Fibroblast of skin of right quadriceps (primary cell): ENCODE data around the gene CD7.
"Not testable (repeated sequence)": the region's sequence is repeated elsewhere in the genome, so short reads cannot be mapped to it uniquely, and the experiment has no call there.

Experiments used
- DNase-seq: peaks from one replicate; pipeline ENCODE4 v3.0.0-alpha.2; 2013

CD7 gene

DNA sequence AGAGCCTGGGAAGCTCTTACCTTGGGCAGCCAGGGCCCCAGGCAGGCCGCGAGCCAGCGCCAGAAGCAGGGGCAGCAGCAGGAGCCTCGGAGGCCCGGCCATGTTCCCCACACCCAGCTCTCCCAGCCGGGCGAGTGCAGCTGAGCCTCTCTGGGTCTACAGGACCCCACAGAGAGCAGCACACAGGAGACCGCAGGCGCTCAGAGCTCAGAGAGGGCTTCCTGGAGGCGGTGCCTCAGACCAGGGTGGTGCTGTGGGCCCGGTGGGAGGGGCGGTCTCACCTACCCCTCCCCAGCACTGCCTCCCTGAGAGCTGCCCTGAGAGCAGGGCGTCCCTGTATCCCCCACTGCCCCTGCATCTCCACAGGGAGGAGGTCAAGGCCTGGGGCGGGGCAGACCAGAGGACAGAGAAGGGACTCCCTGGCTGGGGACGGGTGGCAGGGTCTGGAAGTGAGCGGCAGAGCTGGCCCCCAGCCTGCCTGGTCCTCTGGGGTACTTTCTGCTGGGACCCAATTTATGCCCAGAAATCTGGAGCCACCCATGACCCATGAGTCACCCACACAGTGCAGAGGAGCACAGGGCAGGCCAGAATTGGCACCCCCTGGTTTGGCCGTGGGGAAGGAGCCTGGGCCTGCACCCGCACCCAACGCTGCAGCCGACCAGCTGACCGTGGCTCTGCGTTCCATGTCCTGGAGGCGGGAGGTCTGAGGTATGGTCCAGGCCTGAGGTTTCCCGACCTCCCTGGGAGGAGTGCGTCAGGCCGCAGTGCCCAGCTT lies at the start of gene CD7:
TSS of gene CD7 (minus strand) at position 215 of the 775 bp plus-strand sequence. CDS start at position 102, 113 bp downstream.
- no peak for DNase-seq

DNA sequence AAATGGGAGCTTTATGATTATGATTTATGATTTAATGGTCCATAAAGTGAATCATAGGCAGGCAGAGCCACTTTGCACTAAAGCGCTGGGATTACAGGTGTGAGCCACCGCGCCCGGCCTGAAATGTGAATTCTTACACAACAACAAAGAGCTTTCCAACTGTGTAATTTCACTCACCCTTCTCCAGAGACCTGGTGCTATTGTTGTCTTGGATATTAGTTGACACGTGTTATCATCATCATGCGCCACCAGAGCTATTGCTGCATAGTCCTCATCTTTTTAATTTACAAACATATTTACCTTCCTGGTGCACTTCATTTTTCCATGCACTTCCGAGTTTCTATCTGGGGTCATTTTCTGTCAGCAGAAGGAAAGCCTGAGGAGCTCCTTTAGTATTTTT lies 49.3 kb upstream of the CD7 start:
- no peak for DNase-seq

- DNase-seq = no peak
Observed at GRCh38 chr17:82365606-82366295, 48.3 kb upstream of the CD7 start.

- DNase-seq = no peak
Observed at GRCh38 chr17:82361885-82362633, 44.7 kb upstream of the CD7 start.

DNA sequence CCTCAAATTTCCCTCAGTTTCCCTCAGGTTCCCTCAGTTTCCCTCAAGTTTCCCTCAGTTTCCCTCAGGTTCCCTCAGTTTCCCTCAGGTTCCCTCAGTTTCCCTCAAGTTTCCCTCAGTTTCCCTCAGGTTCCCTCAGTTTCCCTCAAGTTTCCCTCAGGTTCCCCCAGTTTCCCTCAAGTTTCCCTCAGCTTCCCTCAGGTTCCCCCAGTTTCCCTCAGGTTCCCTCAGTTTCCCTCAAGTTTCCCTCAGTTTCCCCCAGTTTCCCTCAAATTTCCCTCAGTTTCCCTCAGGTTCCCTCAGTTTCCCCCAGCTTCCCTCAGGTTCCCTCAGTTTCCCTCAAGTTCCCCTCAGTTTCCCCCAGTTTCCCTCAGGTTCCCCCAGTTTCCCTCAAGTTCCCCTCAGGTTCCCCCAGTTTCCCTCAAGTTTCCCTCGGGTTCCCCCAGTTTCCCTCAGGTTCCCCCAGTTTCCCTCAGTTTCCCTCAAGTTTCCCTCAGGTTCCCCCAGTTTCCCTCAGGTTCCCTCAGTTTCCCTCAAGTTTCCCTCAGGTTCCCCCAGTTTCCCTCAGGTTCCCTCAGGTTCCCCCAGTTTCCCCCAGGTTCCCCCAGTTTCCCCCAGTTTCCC lies 42.2 kb upstream of the CD7 start:
- not testable (repeated sequence) for DNase-seq

- DNase-seq = peak; percentile 9
Observed at GRCh38 chr17:82358465-82359350, 41.3 kb upstream of the CD7 start, which contains the start of gene TEX19. TSS of gene TEX19 (plus strand) at chr17:82359247. CDS start at chr17:82362151, 2,904 bp downstream.

DNA sequence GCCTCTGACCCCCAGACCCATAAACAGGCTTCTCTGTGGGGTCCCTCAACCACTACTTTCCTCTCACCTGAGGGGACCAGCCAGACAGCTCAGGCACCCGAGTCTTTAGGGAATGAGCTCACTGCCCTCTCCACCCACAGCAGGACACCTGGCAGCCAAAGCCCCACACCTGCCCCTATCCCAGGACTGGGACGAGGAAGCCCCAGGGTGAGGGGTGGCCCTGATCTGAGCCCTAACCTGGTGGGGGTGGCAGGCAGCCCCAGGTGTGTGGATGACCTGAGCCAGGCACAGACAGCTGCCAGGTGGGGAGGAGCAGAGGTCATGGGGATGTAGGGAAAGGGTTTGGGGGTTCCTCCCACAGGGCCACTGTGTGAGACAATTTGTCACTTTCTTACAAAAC lies 40.0 kb upstream of the CD7 start:
- DNase-seq = no peak

GRCh38 chr17:82356845-82357355 lies 39.5 kb upstream of the CD7 start:
- no peak for DNase-seq

DNA sequence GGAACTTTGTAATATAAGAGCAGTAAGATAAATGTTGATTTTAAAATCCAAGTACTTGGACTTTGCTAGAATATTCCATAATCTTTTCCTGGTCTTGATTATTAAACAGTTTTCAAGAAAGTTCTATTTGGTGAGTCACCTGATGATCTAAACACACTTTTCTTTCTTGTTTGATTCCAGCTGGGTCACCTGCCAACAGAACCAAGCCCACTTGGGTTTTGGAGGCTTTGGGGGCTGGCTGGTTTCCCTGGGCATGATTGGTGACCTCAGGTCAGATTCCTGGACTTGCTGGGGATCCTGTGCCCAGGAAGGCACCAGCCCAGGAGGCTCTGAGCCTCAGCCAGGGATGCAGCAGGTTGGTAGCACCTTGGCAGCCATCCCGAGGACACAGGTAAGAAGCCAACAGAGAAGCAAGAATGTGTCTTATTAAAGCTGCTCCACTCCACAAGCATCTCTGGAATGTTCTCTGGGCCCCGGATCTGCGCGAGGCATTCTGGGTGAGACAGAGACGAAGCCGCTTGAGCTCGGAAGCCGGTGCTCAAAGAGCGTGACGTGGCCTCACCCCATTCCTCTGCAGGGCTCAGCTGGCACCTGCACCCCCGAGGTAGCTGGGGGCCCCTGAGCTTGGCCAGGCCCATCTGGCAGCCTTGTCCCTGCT lies 38.5 kb upstream of the CD7 start:
- DNase-seq = peak; percentile 32

- DNase-seq = no peak
Observed at GRCh38 chr17:82354804-82355308, 37.4 kb upstream of the CD7 start.

GRCh38 chr17:82353484-82353883 lies 36.1 kb upstream of the CD7 start:
- no peak for DNase-seq

- peak; percentile 73 for DNase-seq
Observed at GRCh38 chr17:82351713-82352488, 34.5 kb upstream of the CD7 start.

DNA sequence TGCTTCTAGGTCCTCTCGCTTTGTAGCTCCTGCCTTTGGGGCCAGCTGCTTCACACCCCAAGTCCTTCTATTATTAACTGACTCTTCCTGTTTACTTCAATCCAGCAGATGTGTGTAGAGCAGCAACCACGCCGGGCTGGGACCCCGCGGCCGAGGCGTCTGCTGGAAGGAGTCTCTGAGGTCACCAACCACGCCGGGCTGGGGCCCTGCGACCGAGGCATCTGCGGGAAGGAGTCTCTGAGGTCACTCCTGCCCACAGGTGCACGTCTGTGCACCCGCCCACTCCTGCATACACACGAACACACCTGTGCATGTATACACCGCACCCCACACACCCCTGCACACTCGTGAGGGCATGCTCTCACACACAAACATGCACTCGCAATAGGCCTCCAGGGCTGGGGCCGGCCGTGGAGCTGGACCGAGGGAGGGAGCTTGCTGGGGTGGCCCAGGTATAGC lies 33.9 kb upstream of the CD7 start:
- no peak for DNase-seq

DNA sequence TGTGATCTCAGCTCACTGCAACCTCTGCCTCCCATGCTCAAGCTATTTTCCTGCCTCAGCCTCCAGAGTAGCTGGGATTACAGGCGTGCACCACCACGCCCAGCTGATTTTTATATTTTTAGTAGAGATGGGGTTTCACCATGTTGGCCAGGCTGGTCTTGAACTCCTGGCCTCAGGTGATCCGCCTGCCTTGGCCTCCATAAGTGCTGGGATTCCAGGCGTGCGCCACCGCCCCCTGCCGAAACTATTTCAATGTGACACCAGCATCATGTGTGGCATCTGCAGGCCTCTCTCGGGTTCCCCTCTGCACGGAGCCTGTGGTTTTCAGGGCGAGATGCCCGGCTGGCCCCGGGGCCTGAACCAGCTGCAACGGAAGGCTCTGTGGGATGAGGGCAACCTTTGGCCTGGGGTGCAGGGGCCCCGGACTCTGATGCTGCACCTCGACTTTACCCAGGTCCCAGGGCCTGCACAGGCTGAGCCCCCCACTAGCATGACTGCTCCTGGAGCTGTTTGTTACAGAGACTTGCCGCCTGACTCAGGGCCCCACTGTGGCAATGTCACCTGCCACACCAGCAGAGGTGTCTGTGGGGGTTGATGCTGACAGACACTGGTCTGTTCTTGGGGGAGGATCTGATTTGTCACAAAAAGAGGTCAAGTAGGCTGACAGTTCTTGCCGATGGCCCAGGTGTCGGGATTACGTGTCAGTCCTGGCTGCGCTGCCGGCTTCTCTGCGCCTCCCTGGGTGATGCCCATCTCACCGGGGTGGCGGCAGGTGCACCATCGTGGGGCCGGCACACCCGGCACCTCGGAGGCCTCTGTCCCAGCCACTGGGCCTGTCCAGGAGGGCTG lies 33.0 kb upstream of the CD7 start:
- DNase-seq = no peak

DNA sequence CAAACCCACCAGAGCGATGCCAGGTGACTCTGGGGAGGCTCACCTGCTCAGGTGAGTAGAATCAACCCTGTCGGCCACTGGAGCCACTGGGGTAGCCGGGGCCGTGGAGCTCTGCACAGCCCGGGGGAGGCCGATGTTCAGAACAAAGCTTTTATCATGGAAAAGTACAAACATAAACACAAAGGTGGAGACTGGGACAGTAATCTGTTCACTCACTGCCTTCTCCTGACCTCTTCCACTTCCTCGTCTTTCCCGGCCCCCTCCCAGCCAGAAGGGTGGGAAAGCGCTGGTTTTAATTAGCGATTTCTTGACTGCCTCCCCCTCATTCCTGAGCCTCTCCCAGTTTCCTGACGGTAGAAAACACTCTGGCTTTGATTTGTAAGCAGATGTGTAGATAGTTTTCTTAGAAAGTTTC lies 31.9 kb upstream of the CD7 start:
- DNase-seq = peak; percentile 77

DNA sequence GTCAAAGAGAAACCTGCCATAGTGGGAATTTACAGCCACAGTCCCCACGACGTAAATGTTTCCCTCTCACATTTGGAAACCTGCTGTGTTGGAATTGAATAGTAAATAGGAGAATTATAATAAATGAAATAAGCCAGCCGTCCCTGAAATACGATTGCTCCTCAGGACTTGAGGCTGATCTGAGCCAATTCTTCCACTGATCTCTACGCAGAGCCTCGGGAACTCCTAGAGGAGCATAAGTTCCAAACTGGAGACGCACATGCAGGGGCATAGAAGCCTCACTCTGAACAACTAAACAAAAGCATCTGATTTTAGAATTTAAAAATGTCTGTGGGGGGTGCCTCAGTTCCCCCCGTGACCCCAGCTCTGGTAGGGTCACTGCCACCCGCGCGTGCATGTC lies 31.5 kb upstream of the CD7 start:
- DNase-seq = no peak

GRCh38 chr17:82348434-82348833 lies 31.0 kb upstream of the CD7 start:
- DNase-seq = no peak

- DNase-seq = not testable (repeated sequence)
Observed at GRCh38 chr17:82347994-82348393, 30.6 kb upstream of the CD7 start.
